H9 (cell line): ENCODE data around the gene SH3BP2. TPM values are rescaled to one million over a fixed set of nuclear protein-coding genes. Genes with fewer than 3 reads are reported as not detected.

Experiments used
- DNase-seq: peaks from one replicate; pipeline ENCODE4 v3.0.0-alpha.2; 2017
- H2AFZ ChIP-seq: one replicate; pipeline ENCODE4 v1.6.1; 2013; ENCODE audit warnings: mild to moderate bottlenecking, low read length, control low read depth, moderate library complexity
- H2AK5ac ChIP-seq: 2 replicates; pipeline ENCODE4 v1.6.1; 2013; ENCODE audit warnings: low read length, control low read depth, mixed read lengths; ENCODE audit not compliant: insufficient read length
- H2BK120ac ChIP-seq: one replicate; pipeline ENCODE4 v1.6.1; 2013; ENCODE audit warnings: low read depth, mild to moderate bottlenecking, low read length, control low read depth, inconsistent platforms; ENCODE audit not compliant: poor library complexity, severe bottlenecking
- H2BK12ac ChIP-seq: 2 replicates; pipeline ENCODE4 v1.6.1; 2013; ENCODE audit warnings: low read length, control low read depth, mixed read lengths, low read depth; ENCODE audit not compliant: insufficient read length
- H2BK15ac ChIP-seq: 2 replicates; pipeline ENCODE4 v1.6.1; 2013; ENCODE audit warnings: low read depth, low read length, control low read depth
- H2BK20ac ChIP-seq: one replicate; pipeline ENCODE4 v1.6.1; 2013; ENCODE audit warnings: low read depth, mild to moderate bottlenecking, low read length, control low read depth, inconsistent platforms; ENCODE audit not compliant: poor library complexity, severe bottlenecking
- H2BK5ac ChIP-seq: 2 replicates; pipeline ENCODE4 v1.6.1; 2013; ENCODE audit warnings: low read length, control low read depth, mixed read lengths; ENCODE audit not compliant: insufficient read length
- H3K14ac ChIP-seq: 2 replicates; pipeline ENCODE4 v1.6.1; 2013; ENCODE audit warnings: low read length, control low read depth; ENCODE audit not compliant: insufficient read depth
- H3K18ac ChIP-seq: 2 replicates; pipeline ENCODE4 v1.6.1; 2013; ENCODE audit warnings: low read depth, mild to moderate bottlenecking, mixed read lengths, low read length, control low read depth; ENCODE audit not compliant: insufficient read length
- H3K23ac ChIP-seq: 2 replicates; pipeline ENCODE4 v1.6.1; 2013; ENCODE audit warnings: low read length, control low read depth, mixed read lengths, low read depth; ENCODE audit not compliant: insufficient read length
- H3K23me2 ChIP-seq: 2 replicates; pipeline ENCODE4 v1.6.1; 2013; ENCODE audit warnings: low read depth, mild to moderate bottlenecking, mixed read lengths, low read length, control low read depth; ENCODE audit not compliant: insufficient read length, poor library complexity, severe bottlenecking
- H3K27ac ChIP-seq: 2 replicates; pipeline ENCODE4 v1.5.1; 2013; ENCODE audit warnings: low read length, control low read depth, mixed read lengths, low read depth; ENCODE audit not compliant: insufficient read length
- H3K27me3 ChIP-seq: 2 replicates; pipeline ENCODE4 v1.6.1; 2013; ENCODE audit warnings: low read length, control low read depth, inconsistent platforms; ENCODE audit not compliant: insufficient read depth
- H3K4ac ChIP-seq: 2 replicates; pipeline ENCODE4 v1.6.1; 2013; ENCODE audit warnings: low read depth, mild to moderate bottlenecking, control low read depth, inconsistent platforms, low read length, moderate library complexity
- H3K4me1 ChIP-seq: 2 replicates; pipeline ENCODE4 v1.6.1; 2013; ENCODE audit warnings: low read length, control low read depth, inconsistent platforms; ENCODE audit not compliant: insufficient read depth
- H3K4me2 ChIP-seq: 2 replicates; pipeline ENCODE4 v1.6.1; 2013; ENCODE audit warnings: low read length, control low read depth, mixed read lengths; ENCODE audit not compliant: insufficient read length, insufficient read depth
- H3K56ac ChIP-seq: 2 replicates; pipeline ENCODE4 v1.6.1; 2013; ENCODE audit warnings: low read depth, mild to moderate bottlenecking, mixed read lengths, low read length, control low read depth; ENCODE audit not compliant: insufficient read length
- H3K79me1 ChIP-seq: 2 replicates; pipeline ENCODE4 v1.6.1; 2013; ENCODE audit warnings: low read depth, mild to moderate bottlenecking, moderate library complexity, low read length, control low read depth, inconsistent platforms; ENCODE audit not compliant: insufficient read depth, poor library complexity, severe bottlenecking
- H3K79me2 ChIP-seq: 2 replicates; pipeline ENCODE4 v1.6.1; 2013; ENCODE audit warnings: low read length, control low read depth, inconsistent platforms; ENCODE audit not compliant: insufficient read depth
- H3K9ac ChIP-seq: 2 replicates; pipeline ENCODE4 v1.6.1; 2013; ENCODE audit warnings: low read length, control low read depth, mixed read lengths; ENCODE audit not compliant: insufficient read length; ENCODE audit errors: extremely low read depth
- H3K9me3 ChIP-seq: one replicate; pipeline ENCODE4 v1.6.1; 2013; ENCODE audit warnings: low read depth, low read length, inconsistent platforms; ENCODE audit not compliant: control insufficient read depth
- H3T11ph ChIP-seq: one replicate; pipeline ENCODE4 v1.6.1; 2013; ENCODE audit warnings: mild to moderate bottlenecking, low read length, control low read depth, inconsistent platforms
- H4K20me1 ChIP-seq: one replicate; pipeline ENCODE4 v1.6.1; 2013; ENCODE audit not compliant: control insufficient read depth, insufficient read length, insufficient read depth
- H4K5ac ChIP-seq: 2 replicates; pipeline ENCODE4 v1.6.1; 2013; ENCODE audit warnings: low read depth, mild to moderate bottlenecking, mixed read lengths, low read length, control low read depth; ENCODE audit not compliant: insufficient read length
- H4K8ac ChIP-seq: replicated peaks from 2 replicates; pipeline ENCODE4 v1.6.1; 2013; ENCODE audit warnings: low read length, control low read depth, mixed read lengths, low read depth; ENCODE audit not compliant: insufficient read length
- H4K91ac ChIP-seq: 2 replicates; pipeline ENCODE4 v1.6.1; 2013; ENCODE audit warnings: low read depth, mild to moderate bottlenecking, moderate library complexity, mixed read lengths, low read length, control low read depth; ENCODE audit not compliant: insufficient read length
- H3K27ac Mint-ChIP-seq, 3 experiments: 2 replicates in 2 of 3; 3 replicates in 1 of 3; pipeline ENCODE4 v1.8.0; 2020 to 2021; ENCODE audit warnings: mixed read lengths in 3 of 3, mild to moderate bottlenecking in 1 of 3, moderate library complexity in 1 of 3
- H3K27me3 Mint-ChIP-seq: 2 replicates; pipeline ENCODE4 v1.8.0; 2021; ENCODE audit warnings: low read depth, mild to moderate bottlenecking, moderate library complexity, mixed read lengths
- H3K36me3 Mint-ChIP-seq, 3 experiments: 2 replicates in 2 of 3; 3 replicates in 1 of 3; pipeline ENCODE4 v1.8.0; 2020 to 2021; ENCODE audit warnings: low read depth in 3 of 3, mixed read lengths in 3 of 3; ENCODE audit not compliant: insufficient read depth in 1 of 3
- H3K4me1 Mint-ChIP-seq, 2 experiments: 2 replicates each; pipeline ENCODE4 v1.8.0; 2020; ENCODE audit warnings: mixed read lengths in 2 of 2
- H3K4me3 Mint-ChIP-seq, 2 experiments: 2 replicates in 1 of 2; 3 replicates in 1 of 2; pipeline ENCODE4 v1.8.0; 2020 to 2021; ENCODE audit warnings: mild to moderate bottlenecking in 2 of 2, mixed read lengths in 2 of 2, moderate library complexity in 1 of 2
- H3K9me3 Mint-ChIP-seq, 2 experiments: 2 replicates in 1 of 2; 3 replicates in 1 of 2; pipeline ENCODE4 v1.8.0; 2020; ENCODE audit warnings: mild to moderate bottlenecking in 2 of 2, mixed read lengths in 2 of 2, moderate library complexity in 1 of 2
- WGBS: extraction: QIAGEN DNeasy Blood & Tissue Kit; methylation state at CpG from one replicate; pipeline ENCODE4 v1.1.7; 2013; ENCODE audit warnings: missing lambda C conversion rate, low lambda C conversion rate, mixed read lengths; ENCODE audit not compliant: insufficient read length; ENCODE audit errors: extremely low coverage; 5-methylcytosine and 5-hydroxymethylcytosine counted together
- total RNA-seq: library from RNA; stranded (reverse); gene quantifications from 2 replicates; pipeline ENCODE4 v1.2.1, GENCODE V29; 2021
- TF ChIP-seq, protein P1 (sequence below): fragments of 200-600 bp; sonication (generic); conservative IDR thresholded peaks from 3 replicates; pipeline ENCODE4 v1.8.0; 2021; ENCODE audit warnings: antibody characterized with exemption, mild to moderate bottlenecking

Gene SH3BP2
- total RNA-seq, 1 experiment from 2014 or later = 37.6 TPM

DNA sequence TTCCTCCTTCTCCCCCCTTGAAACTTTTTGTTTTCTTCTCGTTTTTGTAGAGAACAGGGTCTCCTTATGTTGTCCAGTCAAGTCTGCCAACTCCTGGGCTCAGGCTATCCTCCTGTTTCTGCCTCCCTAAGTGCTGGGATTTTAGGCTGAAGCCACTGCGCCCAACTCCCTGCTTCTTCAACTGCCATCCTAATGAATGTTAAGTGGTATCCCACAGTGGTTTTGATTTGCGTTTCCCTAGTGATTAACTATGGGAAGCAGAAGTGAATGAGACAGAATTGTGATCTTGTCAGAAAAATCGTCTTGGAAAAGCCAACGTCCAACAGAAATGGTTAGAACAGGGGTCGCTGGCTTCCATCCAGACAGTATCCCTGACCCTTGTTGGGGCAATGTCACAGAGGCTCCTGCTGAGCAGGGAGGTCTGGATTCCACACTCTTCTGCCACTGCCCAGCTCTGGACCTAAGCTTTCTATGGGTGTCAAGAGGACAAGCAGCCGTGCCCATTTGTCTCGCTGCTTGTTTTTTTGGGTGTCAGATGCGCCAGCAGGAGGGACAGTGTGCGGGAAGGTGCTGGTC is 49.9 kb downstream of the SH3BP2 start:
- no peak overlapping the region; the same call in 1 of the 2 replicates for H3K14ac ChIP-seq
- H3K79me1 ChIP-seq = no peaks in the 10 kb centered on the region
- peaks cover 18% of the 10 kb centered on the region; the same call in 1 of the 2 replicates for H3K79me2 ChIP-seq
- Mint-ChIP-seq H3K36me3 (peaks cover 2 to 5% (median 2%) of the 10 kb centered on the region in 3 experiments; a peak in 6 of 7 replicates), H3K9me3 (peaks cover 5 to 8% of the 10 kb centered on the region in 2 experiments; a peak in 3 of 5 replicates), H3K27me3 (no peaks in the 10 kb centered on the region), H3K27ac (peak overlapping the region in 1 of 3 experiments; percentile 3; a peak in 2 of 7 replicates), H3K4me3 (peak overlapping the region; percentile 80 to 87), H3K4me1 (peaks cover 31 to 34% of the 10 kb centered on the region in 2 experiments)
- no peak overlapping the region for H2BK120ac ChIP-seq
- no peaks in the 10 kb centered on the region for H4K20me1 ChIP-seq
- H2AK5ac ChIP-seq = no peak overlapping the region
- H3K27me3 ChIP-seq = no peaks in the 10 kb centered on the region
- peak overlapping the region; percentile 32 for H3K9ac ChIP-seq
- H2BK15ac ChIP-seq = no peak overlapping the region
- H4K91ac ChIP-seq = no peak overlapping the region
- no peak overlapping the region for H3K4ac ChIP-seq
- no peak overlapping the region for H4K8ac ChIP-seq
- no CpG with 5 or more reads among the region's 10 CpGs for WGBS
- TF ChIP-seq, protein P1, sequence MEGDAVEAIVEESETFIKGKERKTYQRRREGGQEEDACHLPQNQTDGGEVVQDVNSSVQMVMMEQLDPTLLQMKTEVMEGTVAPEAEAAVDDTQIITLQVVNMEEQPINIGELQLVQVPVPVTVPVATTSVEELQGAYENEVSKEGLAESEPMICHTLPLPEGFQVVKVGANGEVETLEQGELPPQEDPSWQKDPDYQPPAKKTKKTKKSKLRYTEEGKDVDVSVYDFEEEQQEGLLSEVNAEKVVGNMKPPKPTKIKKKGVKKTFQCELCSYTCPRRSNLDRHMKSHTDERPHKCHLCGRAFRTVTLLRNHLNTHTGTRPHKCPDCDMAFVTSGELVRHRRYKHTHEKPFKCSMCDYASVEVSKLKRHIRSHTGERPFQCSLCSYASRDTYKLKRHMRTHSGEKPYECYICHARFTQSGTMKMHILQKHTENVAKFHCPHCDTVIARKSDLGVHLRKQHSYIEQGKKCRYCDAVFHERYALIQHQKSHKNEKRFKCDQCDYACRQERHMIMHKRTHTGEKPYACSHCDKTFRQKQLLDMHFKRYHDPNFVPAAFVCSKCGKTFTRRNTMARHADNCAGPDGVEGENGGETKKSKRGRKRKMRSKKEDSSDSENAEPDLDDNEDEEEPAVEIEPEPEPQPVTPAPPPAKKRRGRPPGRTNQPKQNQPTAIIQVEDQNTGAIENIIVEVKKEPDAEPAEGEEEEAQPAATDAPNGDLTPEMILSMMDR = no peak
- no peak overlapping the region for H3T11ph ChIP-seq
- peaks cover 11% of the 10 kb centered on the region for H3K23me2 ChIP-seq
- no peak overlapping the region for H2BK12ac ChIP-seq
- no peak overlapping the region for H4K5ac ChIP-seq
- no peak overlapping the region for H3K18ac ChIP-seq
- DNase-seq = peak; percentile 66
- no peak overlapping the region for H3K56ac ChIP-seq
- H3K23ac ChIP-seq = no peak overlapping the region
- H3K4me2 ChIP-seq = peak overlapping the region; percentile 90
- H3K9me3 ChIP-seq = no peaks in the 10 kb centered on the region
- no peak overlapping the region for H3K27ac ChIP-seq
- H2BK20ac ChIP-seq = no peak overlapping the region
- no peak overlapping the region for H2AFZ ChIP-seq
- no peak overlapping the region for H2BK5ac ChIP-seq
- no peaks in the 10 kb centered on the region; the same call in 1 of the 2 replicates for H3K4me1 ChIP-seq
